ENCODE data around the gene PHAF1. TPM values are rescaled to one million over a fixed set of nuclear protein-coding genes. Genes with fewer than 3 reads are reported as not detected.

Gene PHAF1
- total RNA-seq, 4 donors from 2014 or later = 14.2 to 22.5 (median 19.3) TPM

DNA sequence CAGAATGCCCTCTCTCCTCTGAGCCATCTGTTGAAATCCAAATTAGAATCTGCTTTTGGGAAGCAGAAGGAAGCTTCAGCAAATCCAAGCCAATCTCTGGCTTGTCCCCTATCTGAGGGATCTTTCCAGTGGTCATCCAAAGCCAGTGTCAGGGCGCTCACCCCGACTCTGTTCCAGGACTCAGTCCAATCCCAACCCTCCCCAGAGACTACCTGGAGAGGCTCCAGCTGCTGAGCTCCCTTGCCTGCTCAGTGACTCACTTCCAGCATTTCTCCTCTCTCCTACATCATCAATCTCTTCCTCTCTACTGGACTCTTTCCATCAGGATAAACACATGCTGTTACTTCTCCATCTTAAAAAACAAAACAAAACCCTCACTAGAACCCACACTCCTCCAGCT, 71.6 kb downstream of the PHAF1 start:
- Histone ChIP-seq H3K9me3 (no peaks in the 10 kb centered on the region), H3K27ac (peak overlapping the region; percentile 16 to 90 (median 75)), H3K4me3 (no peak overlapping the region), H3K36me3 (peaks cover 0 to 2% (median 0%) of the 10 kb centered on the region in 3 donors), H3K4me1 (peaks cover 42 to 90% (median 64%) of the 10 kb centered on the region in 3 donors), H3K27me3 (no peaks in the 10 kb centered on the region)
- TF ChIP-seq CTCF (IDR thresholded peaks at IDR 0.05) (no peak), POLR2A (IDR thresholded peaks at IDR 0.05) (no peak)
- DNase-seq = no peak
- intact Hi-C loops (cut with DNase I) = no loop called here
- WGBS, 2 donors = 18 to 30% methylated on average over 2 of the region's 2 CpGs

DNA sequence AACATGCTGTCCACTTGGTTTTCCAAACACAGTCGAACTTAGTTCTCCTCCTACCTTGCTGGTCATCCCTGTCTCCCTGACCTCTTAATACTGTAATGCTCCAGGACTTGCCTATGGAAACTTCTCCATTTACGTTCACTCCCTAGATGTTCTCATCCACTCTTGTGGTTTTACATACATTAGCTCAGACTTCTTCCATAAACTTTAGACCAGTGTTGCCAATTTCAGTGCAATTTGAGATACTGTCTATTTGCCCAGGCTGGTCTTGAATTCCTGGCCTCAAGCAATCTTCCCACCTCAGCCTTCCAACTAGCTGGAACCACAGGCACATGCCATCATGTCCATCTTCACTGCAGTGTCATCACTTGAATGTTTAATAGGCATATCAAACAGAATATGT, 72.5 kb downstream of the PHAF1 start:
- Histone ChIP-seq H3K4me3 (no peak overlapping the region), H3K36me3 (no peaks in the 10 kb centered on the region), H3K27me3 (no peaks in the 10 kb centered on the region), H3K9me3 (no peaks in the 10 kb centered on the region), H3K27ac (peak overlapping the region in 3 of 4 donors; percentile 93 to 99 (median 99)), H3K4me1 (peaks cover 41 to 81% (median 58%) of the 10 kb centered on the region in 3 donors)
- no peak for DNase-seq
- intact Hi-C loops (cut with DNase I) = no loop called here
- WGBS, 2 donors = 63 to 80% methylated on average over 2 of the region's 2 CpGs
- no peak for TF ChIP-seq POLR2A (IDR thresholded peaks at IDR 0.05)
- no peak for TF ChIP-seq CTCF (IDR thresholded peaks at IDR 0.05)

GRCh38 chr16:67183284-67183626, 73.5 kb downstream of the PHAF1 start:
- no peak for DNase-seq
- Histone ChIP-seq H3K4me1 (peaks cover 32 to 71% (median 51%) of the 10 kb centered on the region in 3 donors), H3K27ac (peak overlapping the region; percentile 93 to 99 (median 98)), H3K27me3 (no peaks in the 10 kb centered on the region), H3K36me3 (no peaks in the 10 kb centered on the region), H3K4me3 (peak overlapping the region; percentile 58 to 94 (median 60)), H3K9me3 (no peaks in the 10 kb centered on the region)
- TF ChIP-seq POLR2A (IDR thresholded peaks at IDR 0.05) (no peak), CTCF (IDR thresholded peaks at IDR 0.05) (peak in 1 of 6 experiments; percentile 6)
- intact Hi-C loops (cut with DNase I) = no loop called here
- WGBS, 2 donors = 7 to 8% methylated on average over 7 to 8 of the region's 11 CpGs

GRCh38 chr16:67183627-67184452, 74.1 kb downstream of the PHAF1 start, which contains the start of gene MATCAP1:
TSS of gene MATCAP1 (minus strand) at chr16:67183963. CDS start at chr16:67180610, 3,353 bp downstream.
- WGBS, 2 donors = 0 to 4% methylated on average over 6 to 8 of the region's 77 CpGs
- H3K9me3 ChIP-seq = no peaks in the 10 kb centered on the region
- TF ChIP-seq POLR2A (IDR thresholded peaks at IDR 0.05) (peak in 2 of 4 donors; percentile 45 to 63), CTCF (IDR thresholded peaks at IDR 0.05) (peak in 1 of 6 experiments; percentile 7)
- peaks cover 26 to 65% (median 46%) of the 10 kb centered on the region in 3 donors for H3K4me1 ChIP-seq
- DNase-seq = peak; percentile 76
- no peaks in the 10 kb centered on the region for H3K36me3 ChIP-seq
- H3K27me3 ChIP-seq = no peaks in the 10 kb centered on the region
- peak within 1 kb of the TSS; percentile 93 to 99 (median 98) for H3K27ac ChIP-seq
- intact Hi-C loops (cut with DNase I) = no loop called here
- H3K4me3 ChIP-seq = peak within 1 kb of the TSS; percentile 58 to 94 (median 60)

GRCh38 chr16:67184453-67184994, 74.8 kb downstream of the PHAF1 start:
- Histone ChIP-seq H3K4me3 (peak overlapping the region; percentile 58 to 94 (median 60)), H3K27ac (peak overlapping the region; percentile 93 to 99 (median 98)), H3K9me3 (no peaks in the 10 kb centered on the region), H3K4me1 (peaks cover 22 to 58% (median 39%) of the 10 kb centered on the region in 3 donors), H3K36me3 (no peaks in the 10 kb centered on the region), H3K27me3 (no peaks in the 10 kb centered on the region)
- no peak for DNase-seq
- TF ChIP-seq CTCF (IDR thresholded peaks at IDR 0.05) (no peak), POLR2A (IDR thresholded peaks at IDR 0.05) (no peak)
- no CpG with 5 or more reads among the region's 59 CpGs for WGBS, 2 donors
- intact Hi-C loops (cut with DNase I) = no loop called here

All from esophagus squamous epithelium (tissue), 5 donors.